Caco-2 (cell line): ENCODE data around the gene RRP1. TPM values are rescaled to one million over a fixed set of nuclear protein-coding genes. Genes with fewer than 3 reads are reported as not detected.

ENCODE experiments used
- BruUV-seq: library from RNA; stranded (reverse); fragments of 400-500 nt; replicated peaks from 2 replicates; lab custom pipeline; 2021; lab: Mats Ljungman, UMichigan
- CTCF ChIA-PET: fragments of 300-600 bp; sonication (Branson Sonifier 250); formaldehyde crosslinking; loops from one replicate; lab custom pipeline; 2022; ENCODE audit warnings: antibody characterized with exemption; lab: Charles Lee
- POLR2A ChIA-PET: fragments of 300-600 bp; sonication (Branson Sonifier 250); formaldehyde crosslinking; loops from one replicate; lab custom pipeline; 2022; ENCODE audit warnings: antibody characterized with exemption; lab: Charles Lee
- DNase-seq, 2 experiments: peaks; one replicate each; pipeline versions ENCODE4 v3.0.0 to v3.0.0-alpha.2; 2020 to 2022
- H3K27me3 ChIP-seq: replicated peaks from 2 replicates; pipeline ENCODE4 v1.6.0; 2011; ENCODE audit warnings: low read length; ENCODE audit not compliant: control insufficient read depth, insufficient read depth
- H3K36me3 ChIP-seq: 2 replicates; pipeline ENCODE4 v1.5.1; 2011; ENCODE audit warnings: low read length; ENCODE audit not compliant: control insufficient read depth, insufficient read depth
- H3K4me1 ChIP-seq: fragments of 250-450 bp; sonication (Bioruptor Pico); 2 replicates; pipeline ENCODE4 v1.5.1; 2020; ENCODE audit warnings: mild to moderate bottlenecking
- H3K4me3 ChIP-seq: 2 replicates; pipeline ENCODE4 v1.5.1; 2011; ENCODE audit warnings: low read depth, mild to moderate bottlenecking, control low read depth, low read length
- H3K9me3 ChIP-seq: fragments of 250-450 bp; sonication (Bioruptor Pico); 2 replicates; pipeline ENCODE4 v1.5.1; 2020; ENCODE audit warnings: mild to moderate bottlenecking, moderate library complexity
- H3K27ac Mint-ChIP-seq: one replicate; pipeline ENCODE4 v1.8.0; 2022; ENCODE audit warnings: mixed read lengths; ENCODE audit not compliant: unreplicated experiment
- H3K27me3 Mint-ChIP-seq: one replicate; pipeline ENCODE4 v1.8.0; 2022; ENCODE audit warnings: mixed read lengths; ENCODE audit not compliant: insufficient read depth, unreplicated experiment
- H3K36me3 Mint-ChIP-seq: one replicate; pipeline ENCODE4 v1.8.0; 2022; ENCODE audit warnings: mild to moderate bottlenecking, mixed read lengths; ENCODE audit not compliant: insufficient read depth, unreplicated experiment
- H3K4me1 Mint-ChIP-seq: one replicate; pipeline ENCODE4 v1.8.0; 2022; ENCODE audit warnings: low read depth, mixed read lengths; ENCODE audit not compliant: unreplicated experiment
- H3K4me3 Mint-ChIP-seq: one replicate; pipeline ENCODE4 v1.8.0; 2022; ENCODE audit warnings: mild to moderate bottlenecking, moderate library complexity, mixed read lengths; ENCODE audit not compliant: unreplicated experiment
- H3K9me3 Mint-ChIP-seq: one replicate; pipeline ENCODE4 v1.8.0; 2022; ENCODE audit warnings: mixed read lengths; ENCODE audit not compliant: unreplicated experiment
- intact Hi-C: fragments of 100-400 bp; cut with micrococcal nuclease; formaldehyde crosslinking; loops from one replicate; pipeline ENCODE4 v1.10.0; 2022; ENCODE audit not compliant: unreplicated experiment
- total RNA-seq: library from RNA; stranded (reverse); gene quantifications from 2 replicates; pipeline ENCODE4 v1.2.3, GENCODE V29; 2022
- TF ChIP-seq, protein P1 (sequence below), 2 experiments: fragments of 200-600 bp in 1 of 2; IDR thresholded peaks; 1 replicate in 1 of 2; 2 replicates in 1 of 2; pipeline versions ENCODE4 v1.5.1 to v1.8.0; 2011 to 2022; ENCODE audit warnings: antibody characterized with exemption in 1 of 2, control low read depth in 1 of 2, inconsistent platforms in 1 of 2, low read depth in 1 of 2, low read length in 1 of 2, mild to moderate bottlenecking in 1 of 2, moderate library complexity in 1 of 2; ENCODE audit not compliant: insufficient read depth in 1 of 2, severe bottlenecking in 1 of 2, unreplicated experiment in 1 of 2

RRP1 gene
- total RNA-seq, 1 experiment from 2014 or later, result 52.8 TPM

GRCh38 chr21:43761886-43762285 lies 27.5 kb upstream of the RRP1 start:
- BruUV-seq, result no TSS peak
- no peak for DNase-seq
- no peaks in the 10 kb centered on the region for H3K27me3 Mint-ChIP-seq
- H3K9me3 ChIP-seq, result no peaks in the 10 kb centered on the region
- H3K27me3 ChIP-seq, result no peaks in the 10 kb centered on the region
- peaks cover 2% of the 10 kb centered on the region for H3K36me3 ChIP-seq
- no peaks in the 10 kb centered on the region for H3K4me1 Mint-ChIP-seq
- ChIA-PET CTCF (no interaction called here), POLR2A (interaction anchor here (0.5 kb wide), 1 partner anchor 108 kb away, joined by 3 read pairs; no protein-coding TSS in a partner anchor)
- H3K27ac Mint-ChIP-seq, result no peak overlapping the region
- intact Hi-C loops, result no loop called here
- TF ChIP-seq, protein P1, sequence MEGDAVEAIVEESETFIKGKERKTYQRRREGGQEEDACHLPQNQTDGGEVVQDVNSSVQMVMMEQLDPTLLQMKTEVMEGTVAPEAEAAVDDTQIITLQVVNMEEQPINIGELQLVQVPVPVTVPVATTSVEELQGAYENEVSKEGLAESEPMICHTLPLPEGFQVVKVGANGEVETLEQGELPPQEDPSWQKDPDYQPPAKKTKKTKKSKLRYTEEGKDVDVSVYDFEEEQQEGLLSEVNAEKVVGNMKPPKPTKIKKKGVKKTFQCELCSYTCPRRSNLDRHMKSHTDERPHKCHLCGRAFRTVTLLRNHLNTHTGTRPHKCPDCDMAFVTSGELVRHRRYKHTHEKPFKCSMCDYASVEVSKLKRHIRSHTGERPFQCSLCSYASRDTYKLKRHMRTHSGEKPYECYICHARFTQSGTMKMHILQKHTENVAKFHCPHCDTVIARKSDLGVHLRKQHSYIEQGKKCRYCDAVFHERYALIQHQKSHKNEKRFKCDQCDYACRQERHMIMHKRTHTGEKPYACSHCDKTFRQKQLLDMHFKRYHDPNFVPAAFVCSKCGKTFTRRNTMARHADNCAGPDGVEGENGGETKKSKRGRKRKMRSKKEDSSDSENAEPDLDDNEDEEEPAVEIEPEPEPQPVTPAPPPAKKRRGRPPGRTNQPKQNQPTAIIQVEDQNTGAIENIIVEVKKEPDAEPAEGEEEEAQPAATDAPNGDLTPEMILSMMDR (IDR thresholded peaks at IDR 0.05; ENCODE audit: insufficient read depth in 1 of 2, low read depth in 1 of 2, low read length in 1 of 2, severe bottlenecking in 1 of 2, unreplicated experiment in 1 of 2), result no peak
- no peaks in the 10 kb centered on the region for H3K9me3 Mint-ChIP-seq
- no peak overlapping the region for H3K4me3 Mint-ChIP-seq
- peaks cover 5% of the 10 kb centered on the region; the same call in 1 of the 2 replicates for H3K4me1 ChIP-seq
- no peak overlapping the region for H3K4me3 ChIP-seq
- peaks cover 92% of the 10 kb centered on the region for H3K36me3 Mint-ChIP-seq

DNA sequence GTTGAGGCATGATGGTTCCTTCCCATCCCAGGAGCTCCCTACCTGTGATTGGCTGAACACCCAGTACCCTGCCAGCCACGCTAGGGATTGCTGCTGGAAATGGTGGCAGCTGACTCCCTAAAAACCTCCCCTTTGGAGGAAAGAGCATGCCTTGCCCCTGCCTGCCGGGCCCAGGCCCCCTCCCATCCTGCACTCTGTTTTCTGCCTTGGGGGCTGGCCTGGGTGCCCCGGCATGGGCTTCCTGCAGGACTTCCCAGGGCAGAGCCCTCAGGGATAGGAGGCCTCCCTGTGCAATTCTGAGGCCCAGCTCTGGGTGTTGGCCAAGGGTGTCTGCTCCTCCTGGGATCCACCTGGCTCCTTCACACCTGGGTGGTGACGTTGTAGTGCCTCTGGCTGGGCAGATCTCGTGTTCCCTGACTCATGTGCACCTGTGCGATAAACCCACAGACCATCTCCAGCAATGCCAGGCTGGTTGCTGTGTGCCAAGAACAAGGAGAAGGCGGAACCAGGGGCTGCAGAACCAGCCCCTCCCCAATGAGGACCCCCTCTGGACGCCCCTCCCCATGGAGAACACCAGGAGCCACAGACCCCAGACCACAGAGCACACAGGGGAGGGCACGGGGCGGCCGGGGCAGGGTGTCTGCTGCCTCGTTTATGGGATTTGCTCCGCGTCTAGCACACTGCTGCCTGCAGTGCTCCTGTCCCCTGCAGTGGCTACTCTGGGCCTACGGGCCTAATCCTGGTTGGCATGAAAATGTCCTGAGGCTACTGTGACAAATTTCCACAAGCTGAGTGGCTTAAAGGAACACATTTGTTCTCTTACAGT lies 26.9 kb upstream of the RRP1 start:
- no peak overlapping the region for H3K4me3 ChIP-seq
- H3K36me3 ChIP-seq, result no peaks in the 10 kb centered on the region
- Mint-ChIP-seq H3K27ac (no peak overlapping the region), H3K4me1 (peaks cover 5% of the 10 kb centered on the region), H3K9me3 (no peaks in the 10 kb centered on the region), H3K36me3 (peaks cover 92% of the 10 kb centered on the region), H3K4me3 (no peak overlapping the region), H3K27me3 (no peaks in the 10 kb centered on the region)
- peaks cover 11% of the 10 kb centered on the region for H3K4me1 ChIP-seq
- ChIA-PET POLR2A (interaction anchor here (0.5 kb wide), 1 partner anchor 108 kb away, joined by 3 read pairs; no protein-coding TSS in a partner anchor), CTCF (no interaction called here)
- TF ChIP-seq, protein P1 (IDR thresholded peaks at IDR 0.05; ENCODE audit: insufficient read depth in 1 of 2, low read depth in 1 of 2, low read length in 1 of 2, severe bottlenecking in 1 of 2, unreplicated experiment in 1 of 2), result no peak
- BruUV-seq, result no TSS peak
- no peak for DNase-seq
- intact Hi-C loops, result no loop called here
- H3K9me3 ChIP-seq, result no peaks in the 10 kb centered on the region
- no peaks in the 10 kb centered on the region for H3K27me3 ChIP-seq

DNA sequence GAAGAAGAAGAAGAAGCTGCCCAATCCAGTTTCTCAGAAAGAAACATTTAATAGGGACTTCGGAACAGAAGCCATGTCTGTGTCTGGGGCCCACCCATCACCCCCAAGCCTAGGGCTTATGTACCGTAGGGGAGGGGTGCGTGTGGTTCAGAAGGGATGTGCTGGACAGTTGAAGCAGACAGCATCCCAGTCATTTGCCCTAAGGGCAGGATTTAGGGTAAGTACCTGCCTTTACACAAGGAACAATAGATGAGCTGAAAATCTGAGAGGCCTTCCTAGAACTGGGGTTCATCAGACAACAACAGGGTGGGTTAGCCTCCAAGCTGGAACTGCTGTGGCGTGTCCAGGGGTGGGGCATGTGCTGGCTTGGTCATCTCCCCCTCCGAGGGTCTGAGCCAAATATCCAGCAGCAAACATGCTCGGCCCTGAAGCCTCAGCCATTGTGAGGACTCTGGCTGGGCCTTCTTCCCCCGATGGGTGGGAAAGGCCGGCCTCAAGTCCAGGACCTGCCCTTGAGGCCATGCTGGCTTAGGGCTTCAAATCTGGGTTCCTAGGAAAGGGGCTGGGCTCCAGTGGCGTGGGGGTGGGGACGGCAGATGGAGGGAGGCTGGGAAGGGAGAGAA lies 25.4 kb upstream of the RRP1 start:
- Mint-ChIP-seq H3K4me3 (no peak overlapping the region), H3K36me3 (peaks cover 92% of the 10 kb centered on the region), H3K4me1 (peaks cover 20% of the 10 kb centered on the region), H3K27me3 (no peaks in the 10 kb centered on the region), H3K27ac (no peak overlapping the region), H3K9me3 (no peaks in the 10 kb centered on the region)
- DNase-seq, result no peak
- intact Hi-C loops, result no loop called here
- CTCF ChIA-PET, result no interaction called here
- no peaks in the 10 kb centered on the region for H3K27me3 ChIP-seq
- H3K36me3 ChIP-seq, result no peaks in the 10 kb centered on the region
- H3K4me1 ChIP-seq, result peaks cover 25% of the 10 kb centered on the region
- no peak overlapping the region for H3K4me3 ChIP-seq
- POLR2A ChIA-PET, result no interaction called here
- BruUV-seq, result no TSS peak
- no peaks in the 10 kb centered on the region for H3K9me3 ChIP-seq
- TF ChIP-seq, protein P1 (IDR thresholded peaks at IDR 0.05; ENCODE audit: insufficient read depth in 1 of 2, low read depth in 1 of 2, low read length in 1 of 2, severe bottlenecking in 1 of 2, unreplicated experiment in 1 of 2), result no peak
